OCI-LY3 (cell line): ENCODE measurements around the gene PPP2R5C.

Experiments
- CTCF ChIP-seq: fragments of 200-600, 300-600 bp; sonication (generic); IDR thresholded peaks from 2 replicates; pipeline ENCODE4 v1.5.1; 2014; ENCODE audit warnings: antibody characterized with exemption, low read length, low read depth
- EZH2phosphoT487 ChIP-seq: fragments of 200-600 bp; shearing (Covaris generic); IDR thresholded peaks from 2 replicates; pipeline ENCODE4 v1.6.1; 2018; ENCODE audit warnings: antibody characterized with exemption, mixed run types, low read depth

- no peak for TF ChIP-seq CTCF
- TF ChIP-seq EZH2phosphoT487 = no peak
Measured at GRCh38 chr14:101876555-101876938, 115.0 kb downstream of the PPP2R5C start.
